ENCODE data around the gene AFF2.

The AFF2 gene

DNA sequence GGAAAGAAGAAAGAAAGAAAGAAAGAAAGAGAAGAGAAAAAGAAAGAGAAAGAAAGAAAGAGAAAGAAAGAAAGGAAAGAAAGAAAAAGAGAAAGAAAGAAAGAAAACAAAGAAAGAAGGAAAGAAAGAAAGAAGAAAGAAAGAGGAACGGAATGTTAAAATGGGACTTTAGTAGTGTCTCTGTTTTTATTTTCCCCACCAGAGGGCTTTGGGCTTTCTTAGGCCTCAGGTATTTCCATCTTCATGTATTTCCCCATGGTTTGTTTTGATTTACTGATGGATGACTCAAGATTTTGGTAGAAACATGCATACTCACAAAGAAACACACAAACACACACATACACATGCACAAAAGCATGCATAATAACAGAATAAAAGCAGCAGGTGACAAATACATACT lies 181.2 kb downstream of the AFF2 start:
- ChIA-PET POLR2A (no interaction called here), CTCF (no interaction called here)
- no peak overlapping the region for H3K4me3 ChIP-seq (ENCODE audit: control insufficient read depth in 1 of 7, extremely low read depth in 1 of 7, insufficient read depth in 4 of 7, low read depth in 2 of 7, low read length in 6 of 7)
- 91% methylated on average over 1 of the region's 1 CpG for WGBS (ENCODE audit: insufficient coverage)
- no peak overlapping the region for H3K27ac ChIP-seq (ENCODE audit: insufficient read depth in 1 of 2, low read depth in 1 of 2, low read length in 2 of 2, poor library complexity in 1 of 2, severe bottlenecking in 2 of 2)
- H3K36me3 ChIP-seq (ENCODE audit: control insufficient read depth in 4 of 4, insufficient read depth in 4 of 4, low read length in 3 of 4) = no peaks in the 10 kb centered on the region
- no peak for DNase-seq
- H3K4me1 ChIP-seq (ENCODE audit: control extremely low read depth in 1 of 4, control insufficient read depth in 4 of 4, insufficient read depth in 4 of 4, low read length in 3 of 4) = no peaks in the 10 kb centered on the region
- no peaks in the 10 kb centered on the region for H3K27me3 ChIP-seq (replicated peaks in 2 of 5; ENCODE audit: control insufficient read depth in 4 of 5, insufficient read depth in 5 of 5, low read length in 4 of 5)
- H3K9me3 ChIP-seq (ENCODE audit: control extremely low read depth in 1 of 5, control insufficient read depth in 4 of 5, insufficient read depth in 2 of 5, low read depth in 1 of 5, low read length in 4 of 5) = no peaks in the 10 kb centered on the region

DNA sequence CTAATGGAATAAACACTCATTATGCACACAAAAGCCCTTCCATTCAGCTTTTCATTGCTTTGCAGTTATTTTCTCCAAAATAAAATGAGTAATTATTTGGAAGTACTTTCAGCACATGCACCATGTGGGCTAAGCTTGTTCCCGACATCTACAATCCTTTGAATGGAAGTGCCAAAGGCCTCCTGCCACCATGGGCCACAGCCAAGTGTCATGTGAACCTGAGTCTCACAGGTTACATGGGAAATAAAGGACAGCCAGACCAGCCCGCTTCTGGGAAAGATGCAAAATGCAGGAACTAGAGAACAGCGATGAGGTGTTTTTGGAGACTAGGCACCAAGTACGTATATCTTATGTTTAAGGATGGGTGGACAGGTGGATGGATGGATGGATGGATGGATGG lies 181.8 kb downstream of the AFF2 start:
- H3K36me3 ChIP-seq (ENCODE audit: control insufficient read depth in 4 of 4, insufficient read depth in 4 of 4, low read length in 3 of 4) = no peaks in the 10 kb centered on the region
- H3K27me3 ChIP-seq (replicated peaks in 2 of 5; ENCODE audit: control insufficient read depth in 4 of 5, insufficient read depth in 5 of 5, low read length in 4 of 5) = no peaks in the 10 kb centered on the region
- H3K4me1 ChIP-seq (ENCODE audit: control extremely low read depth in 1 of 4, control insufficient read depth in 4 of 4, insufficient read depth in 4 of 4, low read length in 3 of 4) = no peaks in the 10 kb centered on the region
- H3K4me3 ChIP-seq (ENCODE audit: control insufficient read depth in 1 of 7, extremely low read depth in 1 of 7, insufficient read depth in 4 of 7, low read depth in 2 of 7, low read length in 6 of 7) = no peak overlapping the region
- no peak for DNase-seq
- ChIA-PET POLR2A (no interaction called here), CTCF (no interaction called here)
- no peak overlapping the region for H3K27ac ChIP-seq (ENCODE audit: insufficient read depth in 1 of 2, low read depth in 1 of 2, low read length in 2 of 2, poor library complexity in 1 of 2, severe bottlenecking in 2 of 2)
- WGBS (ENCODE audit: insufficient coverage) = 100% methylated on average over 2 of the region's 4 CpGs
- H3K9me3 ChIP-seq (ENCODE audit: control extremely low read depth in 1 of 5, control insufficient read depth in 4 of 5, insufficient read depth in 2 of 5, low read depth in 1 of 5, low read length in 4 of 5) = no peaks in the 10 kb centered on the region

DNA sequence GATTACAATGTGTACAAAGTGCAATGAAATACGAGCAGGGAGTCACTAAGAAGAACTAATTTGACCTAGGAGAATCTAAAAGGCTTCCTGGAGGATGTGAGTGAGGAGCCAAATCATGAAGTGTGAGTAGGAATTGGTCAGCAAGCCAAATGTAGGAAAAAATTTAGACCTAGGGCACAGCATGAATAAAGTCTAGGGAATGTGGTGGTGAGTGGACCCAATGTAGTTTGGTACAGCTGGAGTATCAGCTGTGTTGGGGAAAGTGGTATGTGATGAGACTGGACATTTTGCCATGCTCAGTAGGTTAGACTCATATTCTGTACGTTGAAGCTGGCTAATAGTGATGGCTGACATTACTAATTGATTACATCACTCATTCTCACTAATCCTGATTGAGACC lies 191.0 kb downstream of the AFF2 start:
- Histone ChIP-seq H3K27ac (ENCODE audit: insufficient read depth in 1 of 2, low read depth in 1 of 2, low read length in 2 of 2, poor library complexity in 1 of 2, severe bottlenecking in 2 of 2) (no peak overlapping the region), H3K36me3 (ENCODE audit: control insufficient read depth in 4 of 4, insufficient read depth in 4 of 4, low read length in 3 of 4) (no peaks in the 10 kb centered on the region), H3K4me1 (ENCODE audit: control extremely low read depth in 1 of 4, control insufficient read depth in 4 of 4, insufficient read depth in 4 of 4, low read length in 3 of 4) (no peaks in the 10 kb centered on the region), H3K27me3 (replicated peaks in 2 of 5; ENCODE audit: control insufficient read depth in 4 of 5, insufficient read depth in 5 of 5, low read length in 4 of 5) (no peaks in the 10 kb centered on the region), H3K4me3 (ENCODE audit: control insufficient read depth in 1 of 7, extremely low read depth in 1 of 7, insufficient read depth in 4 of 7, low read depth in 2 of 7, low read length in 6 of 7) (no peak overlapping the region), H3K9me3 (ENCODE audit: control extremely low read depth in 1 of 5, control insufficient read depth in 4 of 5, insufficient read depth in 2 of 5, low read depth in 1 of 5, low read length in 4 of 5) (no peaks in the 10 kb centered on the region)
- POLR2A ChIA-PET = no interaction called here
- 93% methylated on average over 1 of the region's 2 CpGs for WGBS (ENCODE audit: insufficient coverage)
- no peak for DNase-seq
- CTCF ChIA-PET = no interaction called here

DNA sequence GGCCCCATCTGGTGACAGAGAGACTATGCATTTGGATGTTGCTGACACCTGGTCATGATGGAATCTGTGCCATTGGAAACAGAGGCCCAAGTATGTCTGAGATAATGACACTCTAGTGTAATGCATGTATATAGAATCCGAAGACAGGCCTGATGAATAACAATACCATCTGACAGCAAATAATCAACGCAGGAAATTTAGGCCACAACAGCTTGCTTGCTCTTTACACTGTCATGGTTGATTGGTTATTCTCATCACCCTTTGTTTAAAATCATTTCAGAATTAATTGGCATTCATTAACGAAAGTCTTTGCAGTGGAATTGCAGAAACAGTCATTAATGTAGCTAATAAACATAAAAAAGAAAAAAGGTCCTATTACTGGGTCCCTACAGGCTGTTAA lies 194.8 kb downstream of the AFF2 start:
- Histone ChIP-seq H3K4me1 (ENCODE audit: control extremely low read depth in 1 of 4, control insufficient read depth in 4 of 4, insufficient read depth in 4 of 4, low read length in 3 of 4) (no peaks in the 10 kb centered on the region), H3K4me3 (ENCODE audit: control insufficient read depth in 1 of 7, extremely low read depth in 1 of 7, insufficient read depth in 4 of 7, low read depth in 2 of 7, low read length in 6 of 7) (no peak overlapping the region), H3K27ac (ENCODE audit: insufficient read depth in 1 of 2, low read depth in 1 of 2, low read length in 2 of 2, poor library complexity in 1 of 2, severe bottlenecking in 2 of 2) (no peak overlapping the region), H3K9me3 (ENCODE audit: control extremely low read depth in 1 of 5, control insufficient read depth in 4 of 5, insufficient read depth in 2 of 5, low read depth in 1 of 5, low read length in 4 of 5) (no peaks in the 10 kb centered on the region), H3K36me3 (ENCODE audit: control insufficient read depth in 4 of 4, insufficient read depth in 4 of 4, low read length in 3 of 4) (no peaks in the 10 kb centered on the region), H3K27me3 (replicated peaks in 2 of 5; ENCODE audit: control insufficient read depth in 4 of 5, insufficient read depth in 5 of 5, low read length in 4 of 5) (no peaks in the 10 kb centered on the region)
- WGBS (ENCODE audit: insufficient coverage) = 83% methylated on average over 2 of the region's 3 CpGs
- CTCF ChIA-PET = no interaction called here
- DNase-seq = no peak
- POLR2A ChIA-PET = no interaction called here

DNA sequence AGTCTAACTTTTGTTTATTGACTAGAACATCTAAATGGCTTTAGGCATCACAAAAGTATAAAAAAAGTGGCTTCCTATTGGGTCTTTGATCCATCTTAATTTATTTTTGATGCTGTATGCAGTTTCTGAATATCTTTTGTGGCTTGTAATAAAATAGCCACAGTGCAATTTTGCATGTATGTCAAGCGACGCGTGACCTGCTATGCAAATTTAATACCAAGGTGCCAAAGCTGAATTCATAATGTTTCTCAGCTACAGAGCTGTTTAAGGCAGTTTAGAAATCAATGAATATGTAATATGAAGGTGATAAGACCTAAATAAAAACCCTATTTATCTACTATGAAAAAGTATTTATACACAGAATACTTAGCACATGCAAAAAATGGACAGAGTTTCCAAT lies 197.8 kb downstream of the AFF2 start:
- no peak overlapping the region for H3K4me3 ChIP-seq (ENCODE audit: control insufficient read depth in 1 of 7, extremely low read depth in 1 of 7, insufficient read depth in 4 of 7, low read depth in 2 of 7, low read length in 6 of 7)
- ChIA-PET POLR2A (no interaction called here), CTCF (interaction anchor here (0.6 kb wide), 1 partner anchor 246 kb away, joined by 3 read pairs; no protein-coding TSS in a partner anchor)
- no peaks in the 10 kb centered on the region for H3K9me3 ChIP-seq (ENCODE audit: control extremely low read depth in 1 of 5, control insufficient read depth in 4 of 5, insufficient read depth in 2 of 5, low read depth in 1 of 5, low read length in 4 of 5)
- no peaks in the 10 kb centered on the region for H3K36me3 ChIP-seq (ENCODE audit: control insufficient read depth in 4 of 4, insufficient read depth in 4 of 4, low read length in 3 of 4)
- WGBS (ENCODE audit: insufficient coverage) = 87% methylated on average over 3 of the region's 3 CpGs
- no peaks in the 10 kb centered on the region for H3K27me3 ChIP-seq (replicated peaks in 2 of 5; ENCODE audit: control insufficient read depth in 4 of 5, insufficient read depth in 5 of 5, low read length in 4 of 5)
- no peaks in the 10 kb centered on the region for H3K4me1 ChIP-seq (ENCODE audit: control extremely low read depth in 1 of 4, control insufficient read depth in 4 of 4, insufficient read depth in 4 of 4, low read length in 3 of 4)
- DNase-seq = no peak
- H3K27ac ChIP-seq (ENCODE audit: insufficient read depth in 1 of 2, low read depth in 1 of 2, low read length in 2 of 2, poor library complexity in 1 of 2, severe bottlenecking in 2 of 2) = no peak overlapping the region

- no peak for DNase-seq
- WGBS (ENCODE audit: insufficient coverage) = no CpG with 5 or more reads among the region's 2 CpGs
- POLR2A ChIA-PET = interaction anchor here (0.7 kb wide), 1 partner anchor 50 kb away, joined by 3 read pairs; no protein-coding TSS in a partner anchor
- no peak overlapping the region for H3K27ac ChIP-seq (ENCODE audit: insufficient read depth in 1 of 2, low read depth in 1 of 2, low read length in 2 of 2, poor library complexity in 1 of 2, severe bottlenecking in 2 of 2)
- H3K36me3 ChIP-seq (ENCODE audit: control insufficient read depth in 4 of 4, insufficient read depth in 4 of 4, low read length in 3 of 4) = no peaks in the 10 kb centered on the region
- no peak overlapping the region for H3K4me3 ChIP-seq (ENCODE audit: control insufficient read depth in 1 of 7, extremely low read depth in 1 of 7, insufficient read depth in 4 of 7, low read depth in 2 of 7, low read length in 6 of 7)
- no peaks in the 10 kb centered on the region for H3K27me3 ChIP-seq (replicated peaks in 2 of 5; ENCODE audit: control insufficient read depth in 4 of 5, insufficient read depth in 5 of 5, low read length in 4 of 5)
- no peaks in the 10 kb centered on the region for H3K4me1 ChIP-seq (ENCODE audit: control extremely low read depth in 1 of 4, control insufficient read depth in 4 of 4, insufficient read depth in 4 of 4, low read length in 3 of 4)
- no peaks in the 10 kb centered on the region for H3K9me3 ChIP-seq (ENCODE audit: control extremely low read depth in 1 of 5, control insufficient read depth in 4 of 5, insufficient read depth in 2 of 5, low read depth in 1 of 5, low read length in 4 of 5)
- CTCF ChIA-PET = no interaction called here
Measured at GRCh38 chrX:148700021-148700420, 199.6 kb downstream of the AFF2 start.

DNA sequence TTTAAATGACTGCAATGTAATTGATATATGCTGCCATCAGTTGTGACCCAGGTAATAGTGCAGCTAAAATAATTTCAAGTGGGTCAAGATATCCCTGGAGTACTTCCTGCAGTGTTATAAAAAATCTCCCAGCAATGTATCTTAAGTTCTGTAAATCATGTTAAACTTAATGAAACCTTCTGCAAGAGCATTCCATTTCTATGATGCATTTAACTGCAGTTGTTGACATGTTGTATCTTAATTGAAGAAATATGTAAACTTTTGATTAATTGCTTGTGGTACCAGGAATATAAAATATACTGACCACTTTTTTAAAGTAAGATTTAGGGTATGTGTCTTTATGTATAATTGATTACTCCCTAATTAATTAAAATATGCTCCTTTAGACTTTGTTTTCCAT lies 213.6 kb downstream of the AFF2 start:
- Histone ChIP-seq H3K4me1 (ENCODE audit: control extremely low read depth in 1 of 4, control insufficient read depth in 4 of 4, insufficient read depth in 4 of 4, low read length in 3 of 4) (no peaks in the 10 kb centered on the region), H3K27me3 (replicated peaks in 2 of 5; ENCODE audit: control insufficient read depth in 4 of 5, insufficient read depth in 5 of 5, low read length in 4 of 5) (no peaks in the 10 kb centered on the region), H3K27ac (ENCODE audit: insufficient read depth in 1 of 2, low read depth in 1 of 2, low read length in 2 of 2, poor library complexity in 1 of 2, severe bottlenecking in 2 of 2) (no peak overlapping the region), H3K9me3 (ENCODE audit: control extremely low read depth in 1 of 5, control insufficient read depth in 4 of 5, insufficient read depth in 2 of 5, low read depth in 1 of 5, low read length in 4 of 5) (no peaks in the 10 kb centered on the region), H3K4me3 (ENCODE audit: control insufficient read depth in 1 of 7, extremely low read depth in 1 of 7, insufficient read depth in 4 of 7, low read depth in 2 of 7, low read length in 6 of 7) (no peak overlapping the region), H3K36me3 (ENCODE audit: control insufficient read depth in 4 of 4, insufficient read depth in 4 of 4, low read length in 3 of 4) (no peaks in the 10 kb centered on the region)
- ChIA-PET CTCF (no interaction called here), POLR2A (no interaction called here)
- no peak for DNase-seq

DNA sequence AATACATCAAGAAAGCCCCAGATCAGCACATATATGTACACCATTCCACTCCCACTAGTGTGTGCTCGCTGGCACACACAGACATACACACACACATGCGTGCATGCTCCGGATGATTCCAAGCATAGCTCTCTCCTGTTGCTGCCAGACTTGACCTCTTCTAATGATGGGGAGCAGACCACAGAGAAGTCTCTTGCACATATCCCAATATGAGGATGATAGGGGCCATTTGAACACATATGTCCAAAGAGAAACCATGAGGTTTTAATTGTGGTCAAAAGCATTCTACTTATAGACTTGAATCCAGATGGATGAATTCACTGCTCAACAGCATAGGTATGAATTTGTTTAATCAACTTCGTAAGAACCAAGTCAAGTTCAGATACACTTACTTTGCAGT lies 214.9 kb downstream of the AFF2 start:
- no peak for DNase-seq
- WGBS (ENCODE audit: insufficient coverage) = 92% methylated on average over 3 of the region's 4 CpGs
- Histone ChIP-seq H3K9me3 (ENCODE audit: control extremely low read depth in 1 of 5, control insufficient read depth in 4 of 5, insufficient read depth in 2 of 5, low read depth in 1 of 5, low read length in 4 of 5) (no peaks in the 10 kb centered on the region), H3K4me3 (ENCODE audit: control insufficient read depth in 1 of 7, extremely low read depth in 1 of 7, insufficient read depth in 4 of 7, low read depth in 2 of 7, low read length in 6 of 7) (no peak overlapping the region), H3K36me3 (ENCODE audit: control insufficient read depth in 4 of 4, insufficient read depth in 4 of 4, low read length in 3 of 4) (no peaks in the 10 kb centered on the region), H3K4me1 (ENCODE audit: control extremely low read depth in 1 of 4, control insufficient read depth in 4 of 4, insufficient read depth in 4 of 4, low read length in 3 of 4) (no peaks in the 10 kb centered on the region), H3K27ac (ENCODE audit: insufficient read depth in 1 of 2, low read depth in 1 of 2, low read length in 2 of 2, poor library complexity in 1 of 2, severe bottlenecking in 2 of 2) (no peak overlapping the region), H3K27me3 (replicated peaks in 2 of 5; ENCODE audit: control insufficient read depth in 4 of 5, insufficient read depth in 5 of 5, low read length in 4 of 5) (no peaks in the 10 kb centered on the region)
- CTCF ChIA-PET = no interaction called here
- POLR2A ChIA-PET = no interaction called here
